GM04503 (cell line): ENCODE results near the gene PLEKHH1.

Experiments
- DNase-seq: peaks from one replicate; pipeline ENCODE4 v3.0.0-alpha.2; 2012; ENCODE audit warnings: low read depth

Gene PLEKHH1

DNA sequence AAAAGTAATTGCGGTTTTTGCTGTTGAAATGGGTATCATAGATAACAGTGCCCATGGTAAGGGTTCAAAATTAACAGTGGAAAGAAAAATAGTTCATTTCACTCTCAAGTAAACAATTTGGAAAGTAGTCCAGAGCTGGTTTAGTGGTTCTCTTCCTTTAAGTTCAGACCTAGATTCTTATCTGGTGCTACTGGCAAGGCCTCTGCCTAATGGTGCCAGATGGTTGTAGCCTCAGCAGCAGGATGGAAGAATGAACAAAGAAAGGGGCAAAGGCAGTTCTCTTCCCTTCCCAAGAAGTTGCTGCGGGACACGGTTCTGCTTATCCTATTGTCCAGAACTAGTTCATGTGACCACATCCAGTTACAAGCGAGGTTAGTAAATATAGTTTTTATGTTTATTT lies 97.1 kb downstream of the PLEKHH1 start:
- DNase-seq: no peak

DNA sequence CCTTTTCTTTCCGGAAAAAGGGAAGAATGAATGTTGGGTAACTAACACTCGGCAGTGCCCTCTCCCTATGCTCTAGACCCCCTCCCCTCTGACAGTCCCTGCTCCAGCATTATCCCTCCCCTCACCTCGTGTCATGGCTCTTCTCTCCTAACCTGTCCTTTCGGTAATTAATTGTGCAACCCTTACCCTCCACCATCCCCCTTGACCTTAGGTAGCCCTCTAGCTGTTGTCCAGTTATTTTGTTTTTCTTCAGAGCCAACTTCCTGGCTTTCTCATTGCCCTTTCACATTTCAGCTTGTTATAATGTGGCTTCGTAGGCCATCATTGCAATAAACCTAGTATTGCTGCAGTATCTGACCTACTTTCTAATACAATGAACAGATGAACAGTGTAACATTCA lies 97.8 kb downstream of the PLEKHH1 start:
- DNase-seq: no peak

DNA sequence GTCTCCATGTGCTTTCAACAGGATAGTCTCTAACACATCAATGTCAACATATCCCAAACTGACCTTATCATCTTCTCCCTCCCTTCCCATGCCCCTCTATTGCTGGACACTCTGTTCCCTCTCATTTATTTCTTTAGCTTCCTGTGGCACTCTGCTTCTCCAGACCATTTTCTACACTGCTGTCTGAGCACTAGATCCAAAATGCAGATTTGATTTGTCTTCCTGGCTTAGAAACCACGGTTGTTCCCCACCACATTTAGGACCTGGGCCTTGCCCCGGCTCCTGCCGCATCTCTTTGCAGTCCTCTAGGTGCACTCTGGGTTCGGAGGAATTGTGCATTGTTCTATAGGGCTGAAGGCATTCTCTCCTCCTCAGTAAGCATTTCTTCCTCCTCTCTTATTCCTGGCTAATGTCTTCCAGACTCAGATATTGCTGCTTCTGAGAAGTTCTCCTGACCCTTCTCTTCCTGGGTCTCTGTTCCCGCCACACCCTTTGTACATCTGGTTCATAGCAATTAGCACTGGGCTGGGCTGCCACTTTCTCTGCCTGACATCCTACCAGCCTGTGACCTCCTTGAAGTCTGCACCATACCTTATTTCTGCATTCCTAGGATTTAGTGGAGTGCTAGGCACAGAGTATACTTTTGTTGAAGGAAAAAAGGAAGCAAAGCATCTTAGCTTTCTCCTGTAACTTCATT lies 100.5 kb downstream of the PLEKHH1 start:
- DNase-seq: no peak

DNA sequence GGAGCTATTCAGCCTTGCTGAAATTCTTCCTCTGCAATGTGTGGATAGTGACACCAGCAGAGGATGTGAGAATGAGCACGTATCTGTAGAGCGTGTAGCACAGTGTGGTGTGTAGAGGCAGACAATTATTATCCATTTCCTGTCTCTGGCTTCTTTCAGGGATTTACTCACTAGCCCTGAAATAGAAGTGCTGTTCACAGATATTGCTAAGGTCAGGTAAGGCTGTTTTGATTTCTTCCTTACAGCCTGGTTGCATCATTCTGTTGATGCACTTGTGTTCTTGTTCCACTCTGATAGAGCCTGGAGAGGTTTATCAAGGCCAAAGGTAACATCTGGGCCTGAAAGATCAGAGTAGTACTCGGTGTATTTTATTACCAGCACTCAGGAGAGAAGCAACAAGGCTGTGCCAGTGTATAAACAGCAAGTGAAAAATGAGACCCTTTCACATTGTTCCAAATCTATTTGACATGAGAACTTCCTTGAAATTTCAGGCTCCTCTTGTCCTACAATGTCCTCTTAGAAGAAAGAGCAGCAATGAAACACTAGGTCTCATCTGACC lies 103.3 kb downstream of the PLEKHH1 start:
- no peak for DNase-seq

DNA sequence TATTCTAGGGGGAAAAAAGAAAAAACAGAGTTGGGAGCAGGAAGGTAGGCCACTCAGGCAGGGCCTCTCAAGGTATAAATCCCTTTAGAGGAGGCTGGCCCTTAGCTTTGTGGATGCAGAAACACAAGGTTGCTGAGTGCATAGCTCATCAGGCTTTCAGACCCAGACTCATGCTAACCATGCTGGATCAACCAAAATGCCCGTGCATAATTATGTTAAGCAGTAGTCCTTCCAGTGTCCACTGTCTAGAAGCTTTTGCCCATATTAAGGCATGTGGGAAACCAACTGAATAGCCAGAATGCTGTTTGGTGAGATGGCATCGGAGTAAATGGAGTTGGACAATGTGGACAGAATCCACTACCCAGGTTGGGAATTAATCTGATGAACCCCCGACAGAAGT lies 105.6 kb downstream of the PLEKHH1 start:
- DNase-seq: no peak
